HFFc6 (cell line): ENCODE data around the gene GALNT18. TPM values are rescaled to one million over a fixed set of nuclear protein-coding genes. Genes with fewer than 3 reads are reported as not detected.

Source experiments
- DNase-seq: peaks from one replicate; pipeline ENCODE4 v3.0.0-alpha.2; 2018
- H3K27ac Mint-ChIP-seq: 2 replicates; pipeline ENCODE4 v1.8.0; 2020; ENCODE audit warnings: mild to moderate bottlenecking, mixed read lengths
- H3K27me3 Mint-ChIP-seq: 2 replicates; pipeline ENCODE4 v1.8.0; 2021; ENCODE audit warnings: mild to moderate bottlenecking, moderate library complexity, mixed read lengths; ENCODE audit not compliant: insufficient read depth
- H3K36me3 Mint-ChIP-seq: 2 replicates; pipeline ENCODE4 v1.8.0; 2021; ENCODE audit warnings: low read depth, mixed read lengths
- H3K4me1 Mint-ChIP-seq: 2 replicates; pipeline ENCODE4 v1.8.0; 2020; ENCODE audit warnings: low read depth, mixed read lengths
- H3K4me3 Mint-ChIP-seq: 2 replicates; pipeline ENCODE4 v1.8.0; 2020; ENCODE audit warnings: mild to moderate bottlenecking, moderate library complexity, mixed read lengths
- H3K9me3 Mint-ChIP-seq: 2 replicates; pipeline ENCODE4 v1.8.0; 2020; ENCODE audit warnings: mild to moderate bottlenecking, mixed read lengths
- CTCF ChIP-seq: fragments of 200-600 bp; sonication (generic); IDR thresholded peaks from 2 replicates; pipeline ENCODE4 v1.5.0; 2021; ENCODE audit warnings: antibody characterized with exemption, mild to moderate bottlenecking
- total RNA-seq, 6 experiments: library from RNA; stranded (reverse); fragmentation: NEBNext Ultra II Directional; extraction: Animal tissue kit (Norgen Biotek cat#: 25700); gene quantifications; 2 replicates in 1 of 6; 3 replicates in 5 of 6; pipeline ENCODE4 v1.2.3, GENCODE V29; 2021

The GALNT18 gene
- total RNA-seq, 6 experiments from 2014 or later: 2.7 to 13.7 (median 12.4) TPM

GRCh38 chr11:11265994-11266606 lies 355.7 kb downstream of the GALNT18 start:
- Mint-ChIP-seq H3K4me3 (no peak overlapping the region), H3K27me3 (peaks cover 17% of the 10 kb centered on the region), H3K27ac (no peak overlapping the region), H3K4me1 (peaks cover 7% of the 10 kb centered on the region; the same call in 1 of the 2 replicates), H3K36me3 (no peaks in the 10 kb centered on the region), H3K9me3 (no peaks in the 10 kb centered on the region)
- TF ChIP-seq CTCF: peak; percentile 93
- no peak for DNase-seq

DNA sequence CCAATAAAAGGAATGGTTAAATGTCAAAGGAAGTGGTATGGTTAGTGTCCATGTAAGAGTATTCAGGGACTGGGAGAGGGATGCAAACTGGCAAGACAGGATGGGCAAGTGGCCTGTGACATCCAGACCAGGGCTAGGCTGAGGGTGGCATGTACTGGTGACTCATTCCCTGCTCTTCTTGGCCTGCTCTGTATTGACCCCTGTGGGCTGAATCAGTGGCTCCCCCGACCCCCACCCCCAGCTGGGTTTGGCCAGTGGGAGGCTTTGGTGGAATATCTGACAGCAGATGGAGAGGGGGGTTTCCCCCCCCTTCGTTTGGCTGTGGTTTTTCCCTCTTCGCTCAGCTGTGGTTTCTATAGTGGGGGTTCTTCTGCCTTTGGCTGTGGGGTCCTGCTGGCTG lies 356.5 kb downstream of the GALNT18 start:
- H3K27ac Mint-ChIP-seq: no peak overlapping the region
- peaks cover 7% of the 10 kb centered on the region; the same call in 1 of the 2 replicates for H3K4me1 Mint-ChIP-seq
- H3K36me3 Mint-ChIP-seq: no peaks in the 10 kb centered on the region
- H3K4me3 Mint-ChIP-seq: no peak overlapping the region
- TF ChIP-seq CTCF: no peak
- H3K9me3 Mint-ChIP-seq: no peaks in the 10 kb centered on the region
- peaks cover 19% of the 10 kb centered on the region for H3K27me3 Mint-ChIP-seq
- no peak for DNase-seq

DNA sequence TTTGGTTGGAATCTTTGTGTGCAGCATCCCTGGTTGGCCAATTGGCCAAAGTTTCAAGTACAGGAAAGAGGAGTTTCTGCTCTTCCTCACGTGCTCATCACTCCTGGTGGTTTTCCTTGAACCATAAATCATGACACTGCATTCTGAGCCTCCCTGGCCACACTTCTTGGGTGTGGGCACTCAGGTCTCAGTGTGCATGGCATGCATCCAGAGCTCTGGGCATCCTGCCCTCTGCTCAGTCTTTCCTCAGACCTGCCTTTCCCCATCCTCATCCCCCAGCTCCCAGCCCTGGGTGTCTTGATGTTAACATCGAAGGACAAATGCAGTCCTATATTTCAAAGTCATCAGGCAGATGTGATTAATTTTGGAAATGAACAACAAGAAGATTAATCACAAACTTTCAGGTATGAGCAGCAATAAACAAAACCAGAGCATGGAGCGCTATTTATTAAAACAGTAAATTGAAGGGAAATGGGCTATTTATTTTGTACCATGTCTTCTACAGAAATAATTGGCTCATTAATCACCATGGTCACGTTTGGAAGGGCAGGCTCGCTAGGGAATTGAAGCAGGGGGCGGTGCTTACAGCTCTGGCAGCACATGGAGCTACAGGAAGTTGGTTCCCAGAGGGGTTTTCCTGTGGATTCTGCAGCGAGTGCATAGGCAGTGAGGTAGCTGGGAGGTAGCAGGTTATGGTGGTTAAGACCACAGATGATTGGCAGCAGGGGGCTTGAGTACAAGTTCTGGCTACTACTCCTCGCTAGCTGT lies 358.4 kb downstream of the GALNT18 start:
- no peak overlapping the region for H3K27ac Mint-ChIP-seq
- no peaks in the 10 kb centered on the region for H3K36me3 Mint-ChIP-seq
- no peaks in the 10 kb centered on the region for H3K9me3 Mint-ChIP-seq
- TF ChIP-seq CTCF: no peak
- peaks cover 22% of the 10 kb centered on the region for H3K27me3 Mint-ChIP-seq
- no peak for DNase-seq
- peaks cover 7% of the 10 kb centered on the region; the same call in 1 of the 2 replicates for H3K4me1 Mint-ChIP-seq
- no peak overlapping the region for H3K4me3 Mint-ChIP-seq

- Mint-ChIP-seq H3K27me3 (peaks cover 27% of the 10 kb centered on the region), H3K4me3 (no peak overlapping the region), H3K36me3 (no peaks in the 10 kb centered on the region), H3K27ac (no peak overlapping the region), H3K9me3 (no peaks in the 10 kb centered on the region), H3K4me1 (peaks cover 7% of the 10 kb centered on the region; the same call in 1 of the 2 replicates)
- DNase-seq: no peak
- no peak for TF ChIP-seq CTCF
Measured at GRCh38 chr11:11262171-11262920, 359.5 kb downstream of the GALNT18 start.

GRCh38 chr11:11261629-11262028 lies 360.2 kb downstream of the GALNT18 start:
- no peak for DNase-seq
- Mint-ChIP-seq H3K9me3 (no peaks in the 10 kb centered on the region), H3K4me1 (peaks cover 7% of the 10 kb centered on the region; the same call in 1 of the 2 replicates), H3K27me3 (peaks cover 27% of the 10 kb centered on the region), H3K27ac (no peak overlapping the region), H3K36me3 (no peaks in the 10 kb centered on the region), H3K4me3 (no peak overlapping the region)
- no peak for TF ChIP-seq CTCF
